Measurements from ENCODE around the gene NDRG3.
A peak's percentile ranks its signal among the peaks of the same experiment; 100 is the strongest.
"Not testable (repeated sequence)": the region's sequence is repeated elsewhere in the genome, so short reads cannot be mapped to it uniquely, and the experiment has no call there.

NDRG3 gene

GRCh38 chr20:36644032-36644705 lies 101.7 kb downstream of the NDRG3 start:
- DNase-seq (ENCODE audit: low spot score): peak; percentile 68

GRCh38 chr20:36642136-36642535 lies 103.8 kb downstream of the NDRG3 start:
- DNase-seq (ENCODE audit: low spot score): no peak

DNA sequence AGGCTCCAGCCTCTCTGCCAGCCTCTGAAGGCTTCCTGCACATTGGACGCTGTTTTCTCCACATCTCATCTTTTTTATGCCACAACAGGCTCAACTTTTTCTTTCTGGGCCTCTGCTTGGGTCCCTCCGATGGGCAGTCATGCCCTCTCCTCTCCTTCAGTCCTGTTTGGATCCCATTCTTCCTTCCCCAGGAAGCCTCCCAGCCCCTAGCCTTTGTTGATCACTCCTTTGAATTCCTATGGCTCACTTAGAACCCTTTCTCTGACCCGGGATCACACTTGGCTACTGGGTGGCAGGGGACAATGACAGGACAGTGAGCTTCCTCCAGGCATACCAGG lies 104.4 kb downstream of the NDRG3 start:
- no peak for DNase-seq (ENCODE audit: low spot score)

DNA sequence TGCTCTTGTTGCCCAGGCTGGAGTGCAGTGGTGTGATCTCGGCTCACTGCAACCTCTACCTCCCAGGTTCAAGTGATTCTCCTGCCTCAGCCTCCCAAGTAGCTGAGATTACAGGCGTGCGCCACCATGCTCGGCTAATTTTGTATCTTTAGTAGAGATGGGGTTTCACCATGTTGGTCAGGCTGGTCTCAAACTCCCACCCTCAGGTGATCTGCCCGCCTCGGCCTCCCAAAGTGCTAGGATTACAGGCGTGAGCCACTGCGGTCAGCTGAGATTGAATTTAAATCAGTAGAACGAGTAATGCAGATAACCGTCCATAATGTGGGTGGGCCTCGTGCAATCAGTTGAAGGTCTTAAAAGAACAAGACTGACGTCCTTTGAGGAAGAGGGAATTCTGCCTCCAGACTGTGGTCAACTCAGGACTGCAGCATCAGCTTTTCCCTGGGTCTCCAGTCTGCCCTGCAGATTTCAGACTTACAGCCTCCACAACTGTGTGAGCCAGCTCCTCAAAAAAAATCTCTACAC lies 107.0 kb downstream of the NDRG3 start:
- DNase-seq (ENCODE audit: low spot score): not testable (repeated sequence)

GRCh38 chr20:36634342-36634741 lies 111.5 kb downstream of the NDRG3 start:
- DNase-seq (ENCODE audit: low spot score): no peak

GRCh38 chr20:36633285-36633772 lies 112.6 kb downstream of the NDRG3 start:
- no peak for DNase-seq (ENCODE audit: low spot score)

DNA sequence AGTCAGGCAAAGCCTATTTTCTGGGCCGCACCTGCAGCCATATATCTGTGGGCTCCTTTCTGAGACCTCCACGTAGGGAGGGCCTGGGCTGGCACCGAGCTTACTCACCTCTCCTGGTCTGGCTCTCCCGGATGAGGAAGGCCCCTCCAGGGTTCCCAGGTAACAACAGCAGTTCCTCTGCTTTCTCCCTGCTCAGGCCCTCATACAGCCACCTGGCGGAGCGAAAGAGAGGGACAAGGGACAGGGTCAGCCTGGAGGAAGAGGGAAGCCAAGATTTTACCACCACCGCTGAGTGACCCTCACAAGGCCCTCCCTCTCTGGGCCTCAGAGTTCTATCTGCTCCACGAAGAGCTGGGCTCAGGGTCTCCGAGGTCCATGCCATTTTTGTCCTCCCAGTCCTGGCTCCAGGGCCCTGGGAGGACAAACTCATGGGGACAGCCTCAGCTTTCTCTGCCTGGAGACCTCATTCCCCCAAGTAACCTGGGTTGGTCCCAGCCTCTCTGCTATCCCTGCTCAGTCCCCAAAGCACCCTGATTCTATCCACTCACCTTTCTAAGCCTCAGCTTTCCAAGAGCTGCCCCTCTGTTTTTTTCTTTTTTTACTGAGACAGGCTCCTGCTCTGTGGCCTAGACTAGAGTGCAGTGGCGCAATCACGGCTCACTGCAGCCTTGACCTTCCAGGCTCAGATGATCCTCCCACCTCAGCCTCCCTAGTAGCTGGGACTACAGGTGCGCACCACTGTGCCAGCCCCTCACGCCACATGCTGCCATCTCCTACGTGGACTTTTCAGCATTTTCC lies 113.2 kb downstream of the NDRG3 start:
- no peak for DNase-seq (ENCODE audit: low spot score)

GRCh38 chr20:36632147-36632486 lies 113.8 kb downstream of the NDRG3 start:
- DNase-seq (ENCODE audit: low spot score): no peak

DNA sequence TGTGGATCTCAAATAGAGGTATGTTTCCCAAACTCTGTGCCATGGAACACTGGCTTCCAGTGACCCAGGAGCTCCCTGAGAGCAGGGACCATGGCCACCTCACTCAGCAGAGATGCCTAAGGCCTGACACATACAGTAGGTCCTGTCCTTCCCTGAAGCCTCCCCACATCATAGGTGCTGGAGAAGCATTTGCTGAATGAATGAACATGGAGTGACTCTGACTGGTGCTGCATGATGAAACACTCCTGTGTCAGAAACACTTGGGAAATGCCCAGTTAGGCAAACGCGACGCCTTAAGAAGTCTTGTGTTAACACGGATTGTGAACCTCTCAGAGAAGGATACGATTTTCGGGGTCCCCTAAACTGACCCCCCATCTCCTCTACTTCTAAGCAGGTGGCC lies 114.2 kb downstream of the NDRG3 start:
- no peak for DNase-seq (ENCODE audit: low spot score)

DNA sequence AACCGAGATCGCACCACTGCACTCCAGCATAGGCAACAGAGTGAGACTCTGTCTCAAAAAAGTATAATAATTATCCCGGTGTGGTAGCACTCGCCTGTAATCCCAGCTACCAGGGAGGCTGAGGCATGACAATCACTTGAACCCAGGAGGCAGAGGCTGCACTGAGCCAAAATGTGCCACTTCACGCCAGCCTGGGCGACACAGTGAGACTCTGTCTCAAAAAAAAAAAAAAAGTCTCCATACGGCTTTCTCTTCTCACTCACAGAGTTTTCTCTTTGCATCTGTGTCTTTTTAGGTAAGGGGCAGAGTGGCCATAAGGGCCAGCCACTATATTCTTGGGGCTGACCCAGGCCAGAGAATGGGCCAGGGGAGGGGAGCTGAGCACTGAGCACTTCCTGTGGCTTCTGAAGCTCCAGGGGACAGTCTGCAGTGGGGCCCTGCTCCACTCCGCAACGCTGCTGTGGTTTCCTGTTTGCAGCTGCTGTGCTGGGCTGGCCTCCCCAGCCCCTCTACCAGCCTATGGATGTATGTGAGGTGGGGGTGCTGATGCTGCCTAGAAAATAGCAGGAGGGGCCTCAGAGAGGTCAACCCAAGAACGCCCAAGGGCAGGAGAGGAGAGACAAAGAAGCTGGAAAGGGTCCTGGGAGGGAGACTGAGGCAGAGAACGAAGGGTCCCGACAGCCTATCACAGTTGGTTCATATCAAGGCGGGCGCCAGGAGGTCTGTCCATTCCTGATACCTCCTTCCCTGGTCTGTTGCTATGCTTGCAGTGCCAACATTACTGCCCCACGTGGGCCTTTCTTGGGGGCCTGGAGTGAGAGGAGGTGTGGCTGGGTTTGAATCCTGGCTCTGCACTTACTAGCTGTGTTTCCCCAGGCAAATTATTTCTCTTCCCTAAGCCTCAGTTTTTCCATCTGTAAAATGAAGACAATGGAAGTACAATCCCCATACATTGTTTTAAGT lies 115.9 kb downstream of the NDRG3 start:
- peak; percentile 45 for DNase-seq (ENCODE audit: low spot score)

DNA sequence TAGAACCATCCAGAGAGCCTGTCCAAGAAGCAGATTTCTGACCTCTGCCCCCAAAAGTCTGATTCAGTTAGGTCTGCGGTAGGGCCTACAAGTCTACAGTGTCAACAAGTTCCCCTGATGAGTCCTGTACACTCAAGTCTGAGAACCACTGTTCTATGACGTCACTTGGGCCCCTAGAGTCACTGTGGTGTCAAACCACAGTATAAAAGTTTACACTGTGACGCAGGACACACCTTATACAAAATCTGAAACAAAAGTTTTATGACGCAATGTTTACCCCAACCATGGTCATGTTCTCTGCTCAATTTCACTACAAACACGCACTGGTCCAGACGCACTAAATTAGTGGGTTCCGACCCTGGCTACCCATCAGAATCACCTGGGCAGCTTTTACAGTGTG lies 117.8 kb downstream of the NDRG3 start:
- peak; percentile 61 for DNase-seq (ENCODE audit: low spot score)

GRCh38 chr20:36624944-36625324 lies 121.0 kb downstream of the NDRG3 start:
- DNase-seq (ENCODE audit: low spot score): no peak

- no peak for DNase-seq (ENCODE audit: low spot score)
These were observed 121.6 kb downstream of the NDRG3 start for GRCh38 chr20:36624068-36624943.

GRCh38 chr20:36623444-36623843 lies 122.4 kb downstream of the NDRG3 start:
- DNase-seq (ENCODE audit: low spot score): no peak

- no peak for DNase-seq (ENCODE audit: low spot score)
These were observed 125.0 kb downstream of the NDRG3 start for GRCh38 chr20:36620917-36621316.

DNA sequence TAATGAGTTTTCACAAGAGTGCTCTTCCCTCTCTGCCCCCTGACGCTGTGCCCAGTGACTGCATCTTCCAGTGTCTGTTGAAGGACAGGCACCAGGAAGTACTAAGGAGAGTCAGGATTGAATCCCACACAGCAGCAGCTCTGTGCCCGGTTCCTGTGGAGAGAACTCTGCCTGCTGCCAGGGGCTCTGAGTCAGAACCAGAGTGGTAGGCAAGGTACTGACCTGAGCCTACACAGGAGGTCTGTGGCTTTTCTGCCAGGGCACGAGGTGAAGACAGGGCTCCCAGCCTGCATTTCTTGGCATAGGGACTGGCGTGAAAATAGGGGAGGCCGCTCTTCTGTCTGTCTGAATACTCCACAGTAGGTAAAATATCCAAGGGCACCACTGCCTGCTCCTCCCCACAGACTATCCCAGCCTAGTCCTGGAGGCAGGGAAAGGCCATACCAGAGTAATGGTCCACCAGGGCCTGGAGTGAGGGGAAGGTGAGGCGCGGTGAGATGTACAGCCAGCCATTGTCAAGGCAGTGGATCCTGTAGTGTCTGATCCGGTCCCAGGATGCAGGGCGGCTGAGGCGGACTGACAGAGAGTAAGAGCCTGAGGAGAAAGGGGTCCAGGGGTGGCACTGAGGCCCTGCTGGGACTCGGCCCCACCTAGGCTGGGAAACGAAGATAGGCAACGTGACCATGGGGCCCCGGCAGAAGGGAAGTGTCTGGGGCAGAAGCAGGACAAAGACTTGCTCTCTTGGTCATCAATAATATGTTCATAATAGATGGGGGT lies 130.9 kb downstream of the NDRG3 start:
- DNase-seq (ENCODE audit: low spot score): no peak

DNA sequence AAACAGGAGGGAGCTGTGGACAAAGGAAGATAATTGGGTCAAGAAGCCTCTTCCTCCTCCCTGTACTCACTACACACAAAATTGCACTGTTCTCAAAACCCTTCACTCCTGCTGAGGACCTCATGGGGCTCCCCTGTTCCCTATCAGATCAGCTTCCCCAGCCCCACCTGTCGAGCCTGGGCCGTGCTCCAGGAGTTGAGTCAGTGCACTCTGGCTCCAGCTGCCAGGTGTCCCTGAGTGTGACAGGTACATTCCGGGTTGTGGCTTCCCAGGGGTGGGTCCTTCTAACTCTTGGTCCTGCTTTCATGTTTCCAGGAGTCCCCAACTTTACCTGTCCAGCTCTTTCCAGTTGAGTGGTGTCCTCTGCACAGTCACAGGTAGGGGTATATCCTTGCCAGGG lies 131.9 kb downstream of the NDRG3 start:
- DNase-seq (ENCODE audit: low spot score): no peak

DNA sequence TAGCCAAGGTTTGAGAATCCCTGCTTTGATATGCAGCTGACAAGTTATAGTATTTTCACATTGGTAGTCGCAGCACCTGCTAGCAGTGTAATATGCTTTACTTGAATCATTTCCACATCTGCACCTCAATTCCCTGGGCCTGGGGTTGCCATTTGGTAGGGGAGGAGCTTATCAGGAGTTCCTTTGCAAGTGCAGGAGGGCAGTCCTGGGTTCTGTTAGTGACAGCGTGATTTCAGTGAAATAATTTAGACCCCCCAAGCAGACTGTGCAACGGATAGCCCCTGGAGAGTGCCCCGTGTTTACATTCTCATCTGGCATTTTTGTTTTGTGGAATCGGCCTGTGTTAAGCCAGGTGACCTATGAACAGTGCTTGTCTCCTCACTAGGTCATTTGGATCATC lies 134.3 kb downstream of the NDRG3 start:
- no peak for DNase-seq (ENCODE audit: low spot score)

- DNase-seq (ENCODE audit: low spot score): not testable (repeated sequence)
These were observed 137.5 kb downstream of the NDRG3 start for GRCh38 chr20:36608388-36608728.

- DNase-seq (ENCODE audit: low spot score): no peak
These were observed 138.1 kb downstream of the NDRG3 start for GRCh38 chr20:36607586-36608387.
